ENCODE data around the gene TP53I3.

Gene TP53I3

DNA sequence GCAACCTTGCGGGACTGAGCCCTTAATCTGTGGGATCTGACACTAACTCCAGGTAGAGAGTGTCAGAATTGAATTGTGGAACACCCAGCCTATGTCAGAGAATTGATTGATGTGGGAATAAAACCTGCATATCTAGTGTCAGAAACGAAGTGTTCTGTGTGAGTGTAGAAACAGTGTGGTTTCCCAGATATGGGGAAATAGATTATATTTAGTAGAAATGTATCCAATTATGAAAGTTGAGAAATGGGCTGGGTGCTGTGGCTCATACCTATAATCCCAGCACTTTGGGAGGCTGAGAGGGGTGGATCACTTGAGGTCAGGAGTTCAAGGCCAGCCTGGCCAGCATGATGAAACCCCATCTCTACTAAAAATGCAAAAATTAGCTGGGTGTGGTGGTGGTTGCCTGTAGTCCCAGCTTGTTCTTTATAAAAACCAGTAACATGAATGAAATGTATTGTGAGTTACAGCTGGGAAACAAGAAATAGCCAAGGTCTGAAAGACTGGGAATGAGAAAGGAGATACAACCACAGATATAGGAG lies 4.3 kb upstream of the TP53I3 start:
- TF ChIP-seq, protein P1, sequence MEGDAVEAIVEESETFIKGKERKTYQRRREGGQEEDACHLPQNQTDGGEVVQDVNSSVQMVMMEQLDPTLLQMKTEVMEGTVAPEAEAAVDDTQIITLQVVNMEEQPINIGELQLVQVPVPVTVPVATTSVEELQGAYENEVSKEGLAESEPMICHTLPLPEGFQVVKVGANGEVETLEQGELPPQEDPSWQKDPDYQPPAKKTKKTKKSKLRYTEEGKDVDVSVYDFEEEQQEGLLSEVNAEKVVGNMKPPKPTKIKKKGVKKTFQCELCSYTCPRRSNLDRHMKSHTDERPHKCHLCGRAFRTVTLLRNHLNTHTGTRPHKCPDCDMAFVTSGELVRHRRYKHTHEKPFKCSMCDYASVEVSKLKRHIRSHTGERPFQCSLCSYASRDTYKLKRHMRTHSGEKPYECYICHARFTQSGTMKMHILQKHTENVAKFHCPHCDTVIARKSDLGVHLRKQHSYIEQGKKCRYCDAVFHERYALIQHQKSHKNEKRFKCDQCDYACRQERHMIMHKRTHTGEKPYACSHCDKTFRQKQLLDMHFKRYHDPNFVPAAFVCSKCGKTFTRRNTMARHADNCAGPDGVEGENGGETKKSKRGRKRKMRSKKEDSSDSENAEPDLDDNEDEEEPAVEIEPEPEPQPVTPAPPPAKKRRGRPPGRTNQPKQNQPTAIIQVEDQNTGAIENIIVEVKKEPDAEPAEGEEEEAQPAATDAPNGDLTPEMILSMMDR (IDR thresholded peaks at IDR 0.05; ENCODE audit: extremely low read depth, missing control alignments) = no peak
- DNase-seq (ENCODE audit: low spot score) = no peak

DNA sequence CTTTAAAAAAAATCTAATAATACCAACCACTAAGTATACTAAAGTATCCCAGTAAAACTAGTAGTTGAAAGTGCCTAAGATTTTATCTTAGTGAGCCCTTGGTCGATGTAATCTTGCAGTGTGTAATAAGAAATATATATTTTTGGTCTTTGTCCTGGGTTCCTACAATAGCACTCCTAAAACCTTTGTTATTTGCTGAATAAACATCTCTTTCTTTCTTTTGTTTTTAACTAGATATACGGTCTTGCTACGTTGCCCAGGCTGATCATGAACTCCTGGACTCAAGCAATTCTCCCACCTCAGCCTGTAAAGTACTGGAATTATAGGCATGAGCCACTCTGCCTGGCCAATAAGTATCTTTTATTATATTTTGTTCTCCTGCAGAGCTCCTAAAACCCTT lies 2.4 kb upstream of the TP53I3 start:
- DNase-seq (ENCODE audit: low spot score) = no peak
- TF ChIP-seq, protein P1 (IDR thresholded peaks at IDR 0.05; ENCODE audit: extremely low read depth, missing control alignments) = no peak

DNA sequence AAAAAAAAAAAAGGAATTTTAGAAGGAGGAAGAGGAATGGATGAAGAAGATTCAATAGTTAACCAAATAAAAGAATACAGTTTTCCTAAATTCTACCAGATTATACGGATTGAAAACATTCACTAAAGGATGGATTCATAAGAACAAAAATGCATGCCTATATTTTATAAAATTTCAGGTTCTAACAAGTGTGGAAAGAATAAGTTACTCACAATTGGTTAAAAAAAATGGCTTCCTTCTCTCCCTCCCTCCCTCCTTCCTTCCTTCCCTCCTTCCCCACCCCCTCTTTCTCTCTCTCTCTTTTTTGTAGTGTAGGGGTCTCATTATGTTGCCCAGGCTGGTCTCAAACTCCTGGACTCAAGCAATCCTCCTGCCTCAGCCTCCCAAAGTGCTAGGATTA lies 1.6 kb upstream of the TP53I3 start:
- DNase-seq (ENCODE audit: low spot score) = no peak
- TF ChIP-seq, protein P1 (IDR thresholded peaks at IDR 0.05; ENCODE audit: extremely low read depth, missing control alignments) = no peak

DNA sequence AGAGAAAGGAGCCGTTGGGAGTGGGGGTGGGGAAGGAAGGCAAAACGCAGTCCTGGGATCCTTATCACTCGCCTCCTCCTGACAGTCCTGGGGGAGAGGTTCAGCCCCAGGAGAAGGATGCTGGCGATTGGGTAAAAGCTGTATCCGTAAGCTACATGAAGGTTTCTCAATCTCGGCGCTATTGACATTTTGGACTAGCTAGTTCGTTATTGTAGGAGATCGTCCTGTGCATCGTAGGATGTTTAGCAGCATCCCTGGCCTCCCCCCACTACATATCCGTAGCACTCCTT lies 511 bp upstream of the TP53I3 start:
- no peak for DNase-seq (ENCODE audit: low spot score)
- TF ChIP-seq, protein P1 (IDR thresholded peaks at IDR 0.05; ENCODE audit: extremely low read depth, missing control alignments) = no peak

DNA sequence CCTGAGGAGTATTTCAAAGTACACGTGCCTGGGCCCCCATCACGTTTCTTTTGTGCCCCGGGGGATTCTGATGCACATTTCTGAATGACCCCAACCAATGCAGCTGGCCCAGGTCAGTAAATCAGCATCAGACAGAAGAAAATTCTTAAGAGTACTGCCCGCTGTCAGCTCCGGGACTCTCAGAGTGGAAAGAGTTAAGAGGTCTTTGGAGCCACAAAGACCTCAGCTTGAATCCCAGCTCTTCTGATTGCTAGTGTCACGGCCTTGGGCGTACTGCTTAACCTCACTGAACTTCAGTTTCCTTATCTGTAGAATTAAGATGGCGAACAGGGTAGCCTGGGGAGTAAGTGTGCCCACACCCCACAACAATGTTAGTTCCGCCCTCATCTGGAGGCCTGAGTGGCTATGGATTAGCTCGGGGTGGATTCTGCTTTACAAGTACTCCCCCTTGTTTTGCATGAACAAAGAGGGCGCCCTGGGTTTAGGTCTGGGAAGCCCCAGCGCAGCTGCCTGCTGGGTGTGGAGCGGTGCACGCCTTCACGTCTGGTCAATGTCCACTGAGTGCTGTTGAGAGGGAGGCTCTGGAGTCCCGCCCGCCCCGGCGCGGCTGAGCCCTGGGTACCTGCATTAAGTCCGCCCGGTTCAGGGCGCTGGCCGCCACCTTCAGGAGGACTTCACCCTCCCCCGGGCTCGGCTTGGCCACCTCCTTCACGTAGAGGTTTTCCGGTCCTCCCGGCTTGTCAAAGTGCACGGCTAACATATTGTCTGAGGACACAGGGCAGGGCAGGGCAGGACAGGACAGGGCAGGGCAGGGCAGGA lies 858 bp downstream of the TP53I3 start:
- TF ChIP-seq, protein P1 (IDR thresholded peaks at IDR 0.05; ENCODE audit: extremely low read depth, missing control alignments) = no peak
- peak; percentile 87 for DNase-seq (ENCODE audit: low spot score)

DNA sequence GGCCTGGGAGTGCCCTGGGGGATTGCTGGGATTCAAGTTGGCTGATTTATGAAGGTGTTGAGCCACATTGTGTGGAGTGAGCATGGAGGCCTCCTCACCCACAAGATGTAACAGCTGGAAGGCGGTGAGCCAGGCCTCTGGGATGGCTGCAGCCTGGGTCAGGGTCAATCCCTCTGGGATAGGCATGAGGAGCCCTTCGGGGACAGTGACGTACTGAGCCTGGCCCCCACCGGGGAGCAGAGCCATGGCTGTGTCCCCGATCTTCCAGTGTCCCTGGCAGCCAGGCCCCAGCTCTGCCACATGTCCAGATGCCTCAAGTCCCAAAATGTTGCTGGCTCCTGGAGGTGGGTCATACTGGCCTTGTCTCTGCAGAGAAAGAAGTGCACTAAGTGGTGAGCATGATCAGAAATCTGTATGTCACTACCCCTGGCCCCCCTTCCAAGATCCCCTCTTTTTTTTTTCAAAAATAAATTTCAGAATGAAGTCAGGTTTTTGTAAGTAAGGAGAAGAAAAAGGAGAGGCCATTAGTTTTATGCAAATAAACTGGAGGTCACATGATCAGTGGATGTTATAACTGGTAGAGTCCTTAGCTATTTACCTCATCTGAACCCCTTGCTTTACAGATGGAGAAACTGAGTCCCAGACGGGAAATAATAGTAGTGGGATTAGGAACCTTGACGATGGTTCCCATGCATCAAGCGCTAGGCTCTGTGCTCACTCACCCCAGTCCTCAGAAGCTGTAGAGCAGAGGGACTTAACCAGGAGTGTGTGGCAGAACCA lies 1.7 kb downstream of the TP53I3 start:
- DNase-seq (ENCODE audit: low spot score) = no peak
- TF ChIP-seq, protein P1 (IDR thresholded peaks at IDR 0.05; ENCODE audit: extremely low read depth, missing control alignments) = no peak

DNA sequence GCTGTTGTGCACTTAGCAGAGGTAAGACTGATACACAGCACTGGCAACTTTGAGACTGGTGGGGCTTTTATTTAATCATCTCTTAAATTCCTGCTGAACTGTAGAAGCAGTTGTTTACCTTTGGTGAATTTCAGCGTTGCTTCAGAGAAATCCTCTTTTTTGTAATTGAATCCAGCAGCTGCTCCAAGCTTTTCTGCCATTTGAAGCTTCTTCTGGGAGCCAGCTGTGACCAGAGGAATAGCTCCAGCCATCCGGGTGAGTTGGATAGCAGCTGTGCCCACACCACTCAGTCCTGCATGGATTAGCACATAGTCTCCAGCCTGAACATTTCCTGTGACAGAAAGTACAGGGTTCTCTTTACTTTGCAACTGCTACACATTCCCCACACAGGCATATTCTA lies 3.9 kb downstream of the TP53I3 start:
- DNase-seq (ENCODE audit: low spot score) = no peak
- TF ChIP-seq, protein P1 (IDR thresholded peaks at IDR 0.05; ENCODE audit: extremely low read depth, missing control alignments) = no peak

Data from GM20000 (cell line).